Osteoblast (primary cell): ENCODE results near the gene TSPAN15. TPM values are rescaled to one million over a fixed set of nuclear protein-coding genes. Genes with fewer than 3 reads are reported as not detected.

ENCODE experiments used
- DNase-seq: peaks from one replicate; pipeline ENCODE4 v3.0.0; 2011; ENCODE audit warnings: low spot score, mixed read lengths; ENCODE audit not compliant: insufficient read length; ENCODE audit errors: missing footprints
- H2AFZ ChIP-seq: 2 replicates; pipeline ENCODE4 v1.6.0; 2011; ENCODE audit warnings: mild to moderate bottlenecking, low read length
- H3K27ac ChIP-seq: 2 replicates; pipeline ENCODE4 v1.5.1; 2011; ENCODE audit warnings: mild to moderate bottlenecking, low read depth, low read length, moderate library complexity
- H3K27me3 ChIP-seq: 2 replicates; pipeline ENCODE4 v1.6.0; 2012; ENCODE audit warnings: mild to moderate bottlenecking, control low read depth, inconsistent platforms, low read length, moderate library complexity; ENCODE audit not compliant: insufficient read depth
- H3K36me3 ChIP-seq: 2 replicates; pipeline ENCODE4 v1.5.1; 2011; ENCODE audit warnings: mild to moderate bottlenecking, low read length, control low read depth, moderate library complexity; ENCODE audit not compliant: insufficient read depth
- H3K4me1 ChIP-seq: 2 replicates; pipeline ENCODE4 v1.5.1; 2011; ENCODE audit warnings: mild to moderate bottlenecking, low read length, control low read depth, moderate library complexity; ENCODE audit not compliant: insufficient read depth
- H3K4me2 ChIP-seq: 2 replicates; pipeline ENCODE4 v1.6.0; 2011; ENCODE audit warnings: mild to moderate bottlenecking, low read length; ENCODE audit not compliant: insufficient read depth
- H3K4me3 ChIP-seq: fragments of 200-600 bp; sonication (generic); 3 replicates; pipeline ENCODE4 v1.5.1; 2012; ENCODE audit warnings: mild to moderate bottlenecking, low read length, inconsistent platforms; ENCODE audit not compliant: insufficient read depth
- H3K79me2 ChIP-seq: 2 replicates; pipeline ENCODE4 v1.6.0; 2012; ENCODE audit warnings: mild to moderate bottlenecking, low read length, control low read depth, inconsistent platforms; ENCODE audit not compliant: insufficient read depth
- H3K9me3 ChIP-seq: 2 replicates; pipeline ENCODE4 v1.5.1; 2011; ENCODE audit warnings: low read depth, low read length, control low read depth
- H4K20me1 ChIP-seq: 2 replicates; pipeline ENCODE4 v1.6.0; 2012; ENCODE audit warnings: mild to moderate bottlenecking, low read length, control low read depth; ENCODE audit not compliant: insufficient read depth
- total RNA-seq: library from RNA; depleted of rRNA; stranded (reverse); fragments of >200 nt; gene quantifications from 2 replicates; pipeline ENCODE4 v1.2.3, GENCODE V29; 2012
- TF ChIP-seq, protein P1 (sequence below): IDR thresholded peaks from 2 replicates; pipeline ENCODE4 v1.5.1; 2011; ENCODE audit warnings: mild to moderate bottlenecking, low read depth, low read length, moderate library complexity; ENCODE audit errors: extremely low read depth

The TSPAN15 gene
- total RNA-seq, 1 donor: 0.72 TPM

DNA sequence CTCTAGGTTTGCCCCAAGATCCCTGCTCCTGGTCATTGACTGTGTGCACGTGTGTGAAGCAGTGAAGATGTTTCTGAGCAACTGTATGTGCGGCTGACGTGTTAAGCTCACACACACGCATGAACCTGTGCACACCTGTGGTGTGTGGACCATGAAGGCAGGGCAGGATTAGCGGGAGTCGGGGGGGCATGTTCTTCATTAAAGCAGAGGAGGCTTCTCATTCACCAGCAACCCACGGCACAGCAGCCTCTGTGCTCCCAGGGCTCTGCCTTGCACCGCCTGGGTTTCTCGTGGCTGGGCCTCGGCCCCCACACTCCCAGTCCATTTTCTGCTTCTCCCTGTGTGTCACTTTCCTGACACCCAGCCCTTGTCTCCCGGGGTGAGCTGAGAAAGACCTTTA is 33.7 kb upstream of the TSPAN15 start:
- H3K4me3 ChIP-seq: no peak overlapping the region
- H3K27me3 ChIP-seq: peaks cover 20% of the 10 kb centered on the region
- H3K79me2 ChIP-seq: no peaks in the 10 kb centered on the region
- H3K27ac ChIP-seq: no peak overlapping the region
- no peaks in the 10 kb centered on the region for H3K9me3 ChIP-seq
- H3K4me1 ChIP-seq: no peaks in the 10 kb centered on the region
- TF ChIP-seq, protein P1, sequence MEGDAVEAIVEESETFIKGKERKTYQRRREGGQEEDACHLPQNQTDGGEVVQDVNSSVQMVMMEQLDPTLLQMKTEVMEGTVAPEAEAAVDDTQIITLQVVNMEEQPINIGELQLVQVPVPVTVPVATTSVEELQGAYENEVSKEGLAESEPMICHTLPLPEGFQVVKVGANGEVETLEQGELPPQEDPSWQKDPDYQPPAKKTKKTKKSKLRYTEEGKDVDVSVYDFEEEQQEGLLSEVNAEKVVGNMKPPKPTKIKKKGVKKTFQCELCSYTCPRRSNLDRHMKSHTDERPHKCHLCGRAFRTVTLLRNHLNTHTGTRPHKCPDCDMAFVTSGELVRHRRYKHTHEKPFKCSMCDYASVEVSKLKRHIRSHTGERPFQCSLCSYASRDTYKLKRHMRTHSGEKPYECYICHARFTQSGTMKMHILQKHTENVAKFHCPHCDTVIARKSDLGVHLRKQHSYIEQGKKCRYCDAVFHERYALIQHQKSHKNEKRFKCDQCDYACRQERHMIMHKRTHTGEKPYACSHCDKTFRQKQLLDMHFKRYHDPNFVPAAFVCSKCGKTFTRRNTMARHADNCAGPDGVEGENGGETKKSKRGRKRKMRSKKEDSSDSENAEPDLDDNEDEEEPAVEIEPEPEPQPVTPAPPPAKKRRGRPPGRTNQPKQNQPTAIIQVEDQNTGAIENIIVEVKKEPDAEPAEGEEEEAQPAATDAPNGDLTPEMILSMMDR: no peak
- H3K36me3 ChIP-seq: no peaks in the 10 kb centered on the region
- H2AFZ ChIP-seq: no peak overlapping the region
- no peak overlapping the region for H3K4me2 ChIP-seq
- no peaks in the 10 kb centered on the region for H4K20me1 ChIP-seq
- DNase-seq: no peak

DNA sequence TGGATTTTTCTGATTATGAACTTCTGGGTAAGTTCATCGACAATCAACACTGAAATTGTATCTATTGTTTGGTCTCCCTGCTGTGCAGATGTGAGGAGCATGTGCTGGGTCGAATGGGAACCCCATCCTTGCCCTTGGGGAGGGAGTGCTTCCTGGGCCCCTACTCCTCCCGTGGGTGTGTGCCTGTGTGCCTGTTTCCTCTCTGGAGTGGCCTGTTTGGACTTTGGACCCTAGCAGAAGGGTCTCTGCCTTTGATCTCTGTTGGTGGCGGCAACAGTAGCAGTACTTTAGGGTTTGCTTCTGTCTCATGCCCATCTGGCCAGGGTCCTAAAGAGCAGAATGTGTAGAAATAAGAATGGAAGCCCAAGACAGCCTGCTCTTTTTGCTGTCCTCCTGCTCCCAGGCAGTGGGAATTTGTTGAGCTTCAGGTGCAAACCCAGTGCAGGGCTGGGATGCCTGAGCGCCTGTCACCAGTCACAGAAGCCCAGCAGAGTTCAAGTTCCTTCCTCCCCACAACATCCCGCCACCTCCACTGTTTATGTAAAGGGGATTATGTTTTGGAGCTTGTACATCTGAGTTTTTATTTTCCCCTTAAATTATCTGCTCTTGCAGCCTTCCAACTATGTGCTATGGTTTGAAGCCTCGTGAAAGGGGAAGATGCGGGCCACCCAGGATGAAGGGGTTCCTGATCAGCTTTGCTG is 33.1 kb upstream of the TSPAN15 start:
- Histone ChIP-seq H3K27me3 (peaks cover 24% of the 10 kb centered on the region), H3K36me3 (no peaks in the 10 kb centered on the region), H3K4me2 (no peak overlapping the region), H3K9me3 (no peaks in the 10 kb centered on the region), H4K20me1 (no peaks in the 10 kb centered on the region), H2AFZ (no peak overlapping the region), H3K4me3 (no peak overlapping the region), H3K27ac (no peak overlapping the region), H3K79me2 (no peaks in the 10 kb centered on the region), H3K4me1 (no peaks in the 10 kb centered on the region)
- no peak for DNase-seq
- TF ChIP-seq, protein P1: no peak

- H3K79me2 ChIP-seq: no peaks in the 10 kb centered on the region
- no peak overlapping the region for H3K4me2 ChIP-seq
- H3K9me3 ChIP-seq: no peaks in the 10 kb centered on the region
- H3K27me3 ChIP-seq: peaks cover 26% of the 10 kb centered on the region
- TF ChIP-seq, protein P1: no peak
- no peak overlapping the region for H3K4me3 ChIP-seq
- no peaks in the 10 kb centered on the region for H3K4me1 ChIP-seq
- DNase-seq: no peak
- H3K27ac ChIP-seq: no peak overlapping the region
- no peaks in the 10 kb centered on the region for H4K20me1 ChIP-seq
- no peak overlapping the region for H2AFZ ChIP-seq
- no peaks in the 10 kb centered on the region for H3K36me3 ChIP-seq
These were observed 32.0 kb upstream of the TSPAN15 start for GRCh38 chr10:69419096-69419743.

- no peaks in the 10 kb centered on the region for H4K20me1 ChIP-seq
- H3K79me2 ChIP-seq: no peaks in the 10 kb centered on the region
- H3K4me2 ChIP-seq: no peak overlapping the region
- peaks cover 26% of the 10 kb centered on the region for H3K27me3 ChIP-seq
- DNase-seq: no peak
- H2AFZ ChIP-seq: no peak overlapping the region
- TF ChIP-seq, protein P1: no peak
- H3K9me3 ChIP-seq: no peaks in the 10 kb centered on the region
- no peak overlapping the region for H3K27ac ChIP-seq
- H3K36me3 ChIP-seq: no peaks in the 10 kb centered on the region
- H3K4me3 ChIP-seq: no peak overlapping the region
- no peaks in the 10 kb centered on the region for H3K4me1 ChIP-seq
These were observed 31.5 kb upstream of the TSPAN15 start for GRCh38 chr10:69419744-69420126.
